Psoas muscle (tissue), 8 donors: Measurements from ENCODE around the gene PPP5C. TPM values are rescaled to one million over a fixed set of nuclear protein-coding genes. Genes with fewer than 3 reads are reported as not detected.
A peak's percentile ranks its signal among the peaks of the same experiment; 100 is the strongest.

Experiments
- ATAC-seq, 4 donors: fragments of 200-7000 bp; cut with Tn5 transposase; one replicate each; pipeline ENCODE4 v1.9.1; 2020; ENCODE audit warnings: moderate library complexity in 3 of 4, mild to moderate bottlenecking in 2 of 4
- DNase-seq, 2 donors: peaks; one replicate each; pipeline ENCODE4 v3.0.0-alpha.2; 2020
- H3K27ac ChIP-seq: fragments of 200-600 bp; one replicate; pipeline ENCODE4 v1.8.0; 2022
- H3K27me3 ChIP-seq, 3 donors: fragments of 200-600 bp in 1 of 3; one replicate each; pipeline versions ENCODE4 v1.6.1 to v1.8.0; 2013 to 2022; ENCODE audit warnings: low read length in 2 of 3, mild to moderate bottlenecking in 2 of 3, moderate library complexity in 1 of 3; ENCODE audit not compliant: insufficient read depth in 3 of 3
- H3K36me3 ChIP-seq, 2 donors: fragments of 200-600 bp in 1 of 2; one replicate each; pipeline versions ENCODE4 v1.6.1 to v1.8.0; 2013 to 2022; ENCODE audit warnings: low read depth in 1 of 2, mild to moderate bottlenecking in 1 of 2, moderate library complexity in 1 of 2; ENCODE audit not compliant: insufficient read depth in 1 of 2
- H3K4me1 ChIP-seq: fragments of 200-600 bp; one replicate; pipeline ENCODE4 v1.8.0; 2022
- H3K4me3 ChIP-seq: fragments of 200-600 bp; one replicate; pipeline ENCODE4 v1.8.0; 2022; ENCODE audit warnings: mild to moderate bottlenecking
- H3K9me3 ChIP-seq: fragments of 200-600 bp; one replicate; pipeline ENCODE4 v1.8.0; 2022
- WGBS, 3 donors: extraction: QIAGEN DNeasy Blood & Tissue Kit; methylation state at CpG; one replicate each; pipeline versions ENCODE4 v1.1.6 to v1.1.7; 2013; 5-methylcytosine and 5-hydroxymethylcytosine counted together
- intact Hi-C, 2 donors: fragments of 100-400 bp; cut with DNase I; formaldehyde crosslinking; loops; one replicate each; pipeline versions ENCODE4 v1.11.0 to v1.14.2; 2022
- polyA plus RNA-seq, 3 donors: library from polyadenylated mRNA; stranded (reverse); fragments of 200-250 nt; gene quantifications; one replicate each; pipeline ENCODE4 v1.2.3, GENCODE V29; 2013
- total RNA-seq, 4 donors: library from RNA; stranded (reverse); fragmentation: NEBNext Ultra II Directional in 2 of 4; extraction: Animal tissue kit (Norgen Biotek cat#: 25700) in 2 of 4; gene quantifications; one replicate each; pipeline versions ENCODE4 v1.2.1 to v1.2.4, GENCODE V29; 2021 to 2023
- TF ChIP-seq, protein P1 (sequence below): fragments of 200-600 bp; IDR thresholded peaks from one replicate; pipeline ENCODE4 v1.8.0; 2022; ENCODE audit warnings: antibody characterized with exemption
- donor health status: healthy with polysubstance abuse.
- donor health status: DM: no; HTN: no; CAD: no; lungs with moderate emphysema.
- donor health status: Bipolar disorder and iron deficiency.
- donor health status: healthy.
- donor health status: DM: yes; HTN: yes; CAD: no.
- donor health status: DM: no; HTN: no; CAD: no.
- donor health status: DM: no; HTN: no; CAD: no.
- donor health status: DM: yes; HTN: yes; CAD: no.

The PPP5C gene
- total and polyA plus RNA-seq, 7 donors: 39.7 to 73.6 (median 51.9) TPM

DNA sequence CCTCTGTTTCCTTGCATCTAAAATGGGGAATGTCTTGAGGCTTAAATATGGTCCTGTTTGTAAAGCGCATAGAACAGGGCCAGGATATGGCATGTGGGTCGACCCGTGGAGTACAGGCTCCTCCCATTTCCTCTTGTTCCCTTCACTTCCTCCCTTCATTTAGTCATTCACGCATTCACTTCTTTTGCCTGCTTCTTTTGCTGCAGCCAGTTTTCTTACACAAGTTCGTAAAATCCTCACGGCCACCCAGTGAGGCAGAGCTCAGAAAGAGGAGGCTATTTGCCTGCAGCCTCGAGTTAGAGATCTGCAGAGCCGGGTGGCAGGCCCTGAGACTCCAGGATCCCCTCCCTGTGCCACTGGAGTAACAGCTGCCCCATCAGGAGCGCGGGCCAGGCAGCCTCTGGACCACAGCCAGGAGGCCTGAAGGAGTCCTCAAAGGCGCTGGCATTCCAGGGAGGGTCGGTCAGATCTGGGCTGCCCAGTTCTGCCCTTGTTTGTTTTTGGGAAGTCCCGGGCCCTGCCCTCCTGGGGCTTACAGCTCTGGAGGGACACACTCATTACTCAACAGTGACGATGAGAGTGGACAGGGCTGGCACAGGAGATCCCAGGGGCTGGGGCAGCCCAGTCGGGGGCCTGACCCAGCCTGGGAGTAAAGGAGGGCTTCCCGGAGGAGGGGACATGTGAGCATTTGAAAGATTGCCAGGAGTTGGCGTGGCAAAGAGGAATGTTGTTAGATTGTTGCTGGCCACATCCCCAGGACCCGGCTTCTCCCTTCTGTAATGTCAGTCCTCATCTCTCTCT is 4.6 kb downstream of the PPP5C start:
- Histone ChIP-seq H3K4me3 (peak overlapping the region; percentile 32), H3K4me1 (peaks cover 43% of the 10 kb centered on the region), H3K9me3 (no peaks in the 10 kb centered on the region), H3K27me3 (no peaks in the 10 kb centered on the region), H3K27ac (peak overlapping the region; percentile 65), H3K36me3 (peaks cover 5 to 36% of the 10 kb centered on the region in 2 donors)
- 16 to 29% (median 17%) methylated on average over 18 of the region's 18 CpGs for WGBS, 3 donors
- TF ChIP-seq, protein P1, sequence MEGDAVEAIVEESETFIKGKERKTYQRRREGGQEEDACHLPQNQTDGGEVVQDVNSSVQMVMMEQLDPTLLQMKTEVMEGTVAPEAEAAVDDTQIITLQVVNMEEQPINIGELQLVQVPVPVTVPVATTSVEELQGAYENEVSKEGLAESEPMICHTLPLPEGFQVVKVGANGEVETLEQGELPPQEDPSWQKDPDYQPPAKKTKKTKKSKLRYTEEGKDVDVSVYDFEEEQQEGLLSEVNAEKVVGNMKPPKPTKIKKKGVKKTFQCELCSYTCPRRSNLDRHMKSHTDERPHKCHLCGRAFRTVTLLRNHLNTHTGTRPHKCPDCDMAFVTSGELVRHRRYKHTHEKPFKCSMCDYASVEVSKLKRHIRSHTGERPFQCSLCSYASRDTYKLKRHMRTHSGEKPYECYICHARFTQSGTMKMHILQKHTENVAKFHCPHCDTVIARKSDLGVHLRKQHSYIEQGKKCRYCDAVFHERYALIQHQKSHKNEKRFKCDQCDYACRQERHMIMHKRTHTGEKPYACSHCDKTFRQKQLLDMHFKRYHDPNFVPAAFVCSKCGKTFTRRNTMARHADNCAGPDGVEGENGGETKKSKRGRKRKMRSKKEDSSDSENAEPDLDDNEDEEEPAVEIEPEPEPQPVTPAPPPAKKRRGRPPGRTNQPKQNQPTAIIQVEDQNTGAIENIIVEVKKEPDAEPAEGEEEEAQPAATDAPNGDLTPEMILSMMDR: no peak
- intact Hi-C loops: no loop called here
- DNase-seq: peak; percentile 61 to 80
- peak; percentile 18 to 46 (median 28) for ATAC-seq

DNA sequence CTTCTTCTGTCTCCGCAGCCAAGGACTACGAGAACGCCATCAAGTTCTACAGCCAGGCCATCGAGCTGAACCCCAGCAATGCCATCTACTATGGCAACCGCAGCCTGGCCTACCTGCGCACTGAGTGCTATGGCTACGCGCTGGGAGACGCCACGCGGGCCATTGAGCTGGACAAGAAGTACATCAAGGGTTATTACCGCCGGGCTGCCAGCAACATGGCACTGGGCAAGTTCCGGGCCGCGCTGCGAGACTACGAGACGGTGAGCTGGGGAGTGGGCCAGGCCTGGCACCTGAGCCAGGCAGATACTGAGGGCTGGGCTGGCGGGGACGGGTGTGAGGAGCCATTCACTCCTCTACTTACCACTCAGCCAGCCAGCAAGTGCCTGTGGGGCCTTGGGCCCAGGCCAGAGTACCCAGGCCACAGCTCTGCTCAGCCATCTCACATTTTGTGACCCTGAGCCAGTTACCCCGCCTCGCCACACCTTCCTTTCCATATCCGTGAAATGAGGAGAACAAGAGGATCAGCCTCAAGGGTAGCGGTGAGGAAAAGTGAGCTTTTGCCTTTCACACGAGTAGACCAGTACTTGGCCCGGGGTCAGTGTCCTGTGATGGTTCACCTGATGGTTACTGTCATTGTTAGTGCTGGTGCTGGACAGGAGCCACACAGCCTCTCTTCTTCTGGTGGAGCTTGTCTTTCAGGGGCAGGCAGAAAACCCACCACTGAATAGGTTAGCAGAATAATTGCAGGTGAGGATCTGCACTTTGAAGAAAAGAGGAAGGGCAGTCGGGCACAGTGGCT is 7.0 kb downstream of the PPP5C start:
- peaks cover 5 to 58% of the 10 kb centered on the region in 2 donors for H3K36me3 ChIP-seq
- ATAC-seq: no peak
- intact Hi-C loops: no loop called here

GRCh38 chr19:46355234-46356148 is 8.6 kb downstream of the PPP5C start:
- 77 to 80% (median 78%) methylated on average over 22 to 23 of the region's 23 CpGs for WGBS, 3 donors
- no peak overlapping the region for H3K4me3 ChIP-seq
- no peak overlapping the region for H3K27ac ChIP-seq
- no peaks in the 10 kb centered on the region for H3K9me3 ChIP-seq
- H3K27me3 ChIP-seq: no peaks in the 10 kb centered on the region
- DNase-seq (no peak), ATAC-seq (no peak)
- intact Hi-C loops: no loop called here
- TF ChIP-seq, protein P1: no peak
- peaks cover 19% of the 10 kb centered on the region for H3K4me1 ChIP-seq
- peaks cover 5 to 58% of the 10 kb centered on the region in 2 donors for H3K36me3 ChIP-seq

More for the DNA sequence above, 7.0 kb downstream of the PPP5C start:
- H3K27ac ChIP-seq: no peak overlapping the region
- H3K9me3 ChIP-seq: no peaks in the 10 kb centered on the region
- no peaks in the 10 kb centered on the region for H3K27me3 ChIP-seq
- no peak overlapping the region for H3K4me3 ChIP-seq
- TF ChIP-seq, protein P1: no peak
- peaks cover 34% of the 10 kb centered on the region for H3K4me1 ChIP-seq
- 73 to 90% (median 88%) methylated on average over 28 of the region's 28 CpGs for WGBS, 3 donors
- no peak for DNase-seq

- TF ChIP-seq, protein P1: no peak
- 85 to 93% (median 90%) methylated on average over 9 of the region's 9 CpGs for WGBS, 3 donors
- Histone ChIP-seq H3K4me1 (peaks cover 9% of the 10 kb centered on the region), H3K27me3 (no peaks in the 10 kb centered on the region), H3K27ac (no peak overlapping the region), H3K9me3 (no peaks in the 10 kb centered on the region), H3K4me3 (no peak overlapping the region), H3K36me3 (peaks cover 5 to 58% of the 10 kb centered on the region in 2 donors)
- no peak for DNase-seq
- no peak for ATAC-seq
- intact Hi-C loops: no loop called here
These were observed 9.5 kb downstream of the PPP5C start for GRCh38 chr19:46356149-46357055.
